Measurements from ENCODE around the gene ADGRB3. TPM values are rescaled to one million over a fixed set of nuclear protein-coding genes. Genes with fewer than 3 reads are reported as not detected.
"Not testable (repeated sequence)": the region's sequence is repeated elsewhere in the genome, so short reads cannot be mapped to it uniquely, and the experiment has no call there.

The ADGRB3 gene
- total and polyA plus RNA-seq, 2 donors (not counting 3 experiments of a cell fraction or from before 2014, with no cell fraction given), result not detected

GRCh38 chr6:68746376-68746775 is 111.3 kb downstream of the ADGRB3 start:
- H3K4me2 ChIP-seq (ENCODE audit: insufficient read depth, low read length), result no peak overlapping the region
- no peaks in the 10 kb centered on the region for H3K9me3 ChIP-seq (replicated peaks; ENCODE audit: control insufficient read depth, insufficient read depth, low read length)
- dilution Hi-C loops (cut with MboI; ENCODE audit: extremely low pct_ligation_motif_present, low sequenced_read_pairs) (no loop called here), intact Hi-C loops (cut with micrococcal nuclease) (no loop called here)
- no TSS peak for BruUV-seq (replicated peaks)
- no peaks in the 10 kb centered on the region for H3K27me3 ChIP-seq (ENCODE audit: control insufficient read depth in 2 of 2, insufficient read depth in 2 of 2, low read length in 2 of 2)
- POLR2A ChIA-PET, result no interaction called here
- H3K27ac ChIP-seq (ENCODE audit: insufficient read depth, low read depth, low read length), result no peak overlapping the region
- no peaks in the 10 kb centered on the region for H3K79me2 ChIP-seq (ENCODE audit: control insufficient read depth, insufficient read depth, low read length)
- H4K20me1 ChIP-seq (replicated peaks; ENCODE audit: control insufficient read depth, extremely low read depth, insufficient read depth, low read length), result no peaks in the 10 kb centered on the region
- no peaks in the 10 kb centered on the region for H3K4me1 ChIP-seq (ENCODE audit: control insufficient read depth, extremely low read depth, insufficient read depth, low read length)
- no peak for TF ChIP-seq GATA2 (IDR thresholded peaks at IDR 0.05; ENCODE audit: insufficient read depth, insufficient read length, low read depth, low read length)
- TF ChIP-seq MAX (IDR thresholded peaks at IDR 0.05; ENCODE audit: insufficient read depth, insufficient read length), result no peak
- TF ChIP-seq FOS (IDR thresholded peaks at IDR 0.05; ENCODE audit: borderline replicate concordance, insufficient read depth, low read length), result no peak
- TF ChIP-seq EZH2 (IDR thresholded peaks at IDR 0.05; ENCODE audit: borderline replicate concordance, low read depth, low read length, severe bottlenecking), result no peak
- H3K36me3 ChIP-seq (ENCODE audit: control insufficient read depth in 2 of 2, extremely low read depth in 1 of 2, insufficient read depth in 2 of 2, low read length in 2 of 2), result no peaks in the 10 kb centered on the region
- no peak overlapping the region for H3K9ac ChIP-seq (replicated peaks; ENCODE audit: extremely low read depth, insufficient read depth, low read length)
- no peak overlapping the region for H3K4me3 ChIP-seq (replicated peaks in 1 of 3; ENCODE audit: insufficient read depth in 1 of 3, low read depth in 1 of 3, low read length in 3 of 3)
- CTCF ChIA-PET, result no interaction called here
- H3K9me1 ChIP-seq (replicated peaks; ENCODE audit: control insufficient read depth, extremely low read depth, insufficient read depth, low read length), result no peaks in the 10 kb centered on the region
- no peak for DNase-seq (ENCODE audit: low read depth, low spot score)
- no peak overlapping the region for H2AFZ ChIP-seq (ENCODE audit: low read depth, low read length)
- FAIRE-seq, result no peak

- dilution Hi-C loops (cut with MboI; ENCODE audit: extremely low pct_ligation_motif_present, low sequenced_read_pairs), result no loop called here
- Histone ChIP-seq H3K9ac (replicated peaks; ENCODE audit: extremely low read depth, insufficient read depth, low read length) (no peak overlapping the region), H4K20me1 (replicated peaks; ENCODE audit: control insufficient read depth, extremely low read depth, insufficient read depth, low read length) (no peaks in the 10 kb centered on the region), H3K9me1 (replicated peaks; ENCODE audit: control insufficient read depth, extremely low read depth, insufficient read depth, low read length) (no peaks in the 10 kb centered on the region), H3K4me2 (ENCODE audit: insufficient read depth, low read length) (no peak overlapping the region), H3K27me3 (ENCODE audit: control insufficient read depth in 2 of 2, insufficient read depth in 2 of 2, low read length in 2 of 2) (no peaks in the 10 kb centered on the region), H3K9me3 (replicated peaks; ENCODE audit: control insufficient read depth, insufficient read depth, low read length) (no peaks in the 10 kb centered on the region), H3K36me3 (ENCODE audit: control insufficient read depth in 2 of 2, extremely low read depth in 1 of 2, insufficient read depth in 2 of 2, low read length in 2 of 2) (no peaks in the 10 kb centered on the region), H3K4me1 (ENCODE audit: control insufficient read depth, extremely low read depth, insufficient read depth, low read length) (no peaks in the 10 kb centered on the region), H2AFZ (ENCODE audit: low read depth, low read length) (no peak overlapping the region), H3K4me3 (replicated peaks in 1 of 3; ENCODE audit: insufficient read depth in 1 of 3, low read depth in 1 of 3, low read length in 3 of 3) (no peak overlapping the region), H3K27ac (ENCODE audit: insufficient read depth, low read depth, low read length) (no peak overlapping the region), H3K79me2 (ENCODE audit: control insufficient read depth, insufficient read depth, low read length) (no peaks in the 10 kb centered on the region)
- intact Hi-C loops (cut with micrococcal nuclease), result no loop called here
- POLR2A ChIA-PET, result no interaction called here
- CTCF ChIA-PET, result no interaction called here
- TF ChIP-seq JUN (IDR thresholded peaks at IDR 0.05; ENCODE audit: borderline replicate concordance, insufficient read depth, insufficient read length, low read depth), result no peak
- TF ChIP-seq MAX (IDR thresholded peaks at IDR 0.05; ENCODE audit: insufficient read depth, insufficient read length), result no peak
- no peak for TF ChIP-seq EZH2 (IDR thresholded peaks at IDR 0.05; ENCODE audit: borderline replicate concordance, low read depth, low read length, severe bottlenecking)
- TF ChIP-seq MYC (IDR thresholded peaks at IDR 0.05; ENCODE audit: low read depth, low read length), result no peak
- FAIRE-seq (no peak), DNase-seq (ENCODE audit: low read depth, low spot score) (no peak)
- BruUV-seq (replicated peaks), result no TSS peak
These were observed 112.2 kb downstream of the ADGRB3 start for GRCh38 chr6:68747110-68747790.

- H3K79me2 ChIP-seq (ENCODE audit: control insufficient read depth, insufficient read depth, low read length); H3K4me1 ChIP-seq (ENCODE audit: control insufficient read depth, extremely low read depth, insufficient read depth, low read length); H3K9me1 ChIP-seq (replicated peaks; ENCODE audit: control insufficient read depth, extremely low read depth, insufficient read depth, low read length); H4K20me1 ChIP-seq (replicated peaks; ENCODE audit: control insufficient read depth, extremely low read depth, insufficient read depth, low read length); intact Hi-C loops (cut with micrococcal nuclease); H3K27ac ChIP-seq (ENCODE audit: insufficient read depth, low read depth, low read length); FAIRE-seq; H3K9me3 ChIP-seq (replicated peaks; ENCODE audit: control insufficient read depth, insufficient read depth, low read length); CTCF ChIA-PET; H3K9ac ChIP-seq (replicated peaks; ENCODE audit: extremely low read depth, insufficient read depth, low read length); H2AFZ ChIP-seq (ENCODE audit: low read depth, low read length); H3K4me2 ChIP-seq (ENCODE audit: insufficient read depth, low read length); POLR2A ChIA-PET; H3K27me3 ChIP-seq (ENCODE audit: control insufficient read depth in 2 of 2, insufficient read depth in 2 of 2, low read length in 2 of 2); H3K36me3 ChIP-seq (ENCODE audit: control insufficient read depth in 2 of 2, extremely low read depth in 1 of 2, insufficient read depth in 2 of 2, low read length in 2 of 2); DNase-seq (ENCODE audit: low read depth, low spot score); BruUV-seq (replicated peaks); dilution Hi-C loops (cut with MboI; ENCODE audit: extremely low pct_ligation_motif_present, low sequenced_read_pairs); H3K4me3 ChIP-seq (replicated peaks in 1 of 3; ENCODE audit: insufficient read depth in 1 of 3, low read depth in 1 of 3, low read length in 3 of 3): not testable (repeated sequence)
These were observed 112.8 kb downstream of the ADGRB3 start for GRCh38 chr6:68747832-68748231.
